OCI-LY7 (cell line): ENCODE measurements around the gene SNCB.

Source experiments
- CTCF ChIP-seq: fragments of 200-600 bp; sonication (generic); conservative IDR thresholded peaks from 2 replicates; pipeline ENCODE4 v1.5.1; 2014; ENCODE audit warnings: mild to moderate bottlenecking, antibody characterized with exemption, low read length, moderate library complexity, mixed read lengths
- EZH2phosphoT487 ChIP-seq: fragments of 200-600 bp; sonication (generic); IDR thresholded peaks from 2 replicates; pipeline ENCODE4 v1.6.1; 2018; ENCODE audit warnings: low read depth, borderline replicate concordance, mild to moderate bottlenecking, mixed run types, antibody characterized with exemption, low read length, moderate library complexity, mixed read lengths

GRCh38 chr5:176628406-176629228 is 1.7 kb downstream of the SNCB start:
- no peak for TF ChIP-seq CTCF
- TF ChIP-seq EZH2phosphoT487, result no peak
